Kasumi-1 (cell line): Measurements from ENCODE around the gene ECE1.
"Not testable (repeated sequence)": the region's sequence is repeated elsewhere in the genome, so short reads cannot be mapped to it uniquely, and the experiment has no call there.

Experiments
- DNase-seq, 2 experiments: peaks; one replicate each; lab custom pipeline; 2025; lab: John Stamatoyannopoulos, UW

Gene ECE1

DNA sequence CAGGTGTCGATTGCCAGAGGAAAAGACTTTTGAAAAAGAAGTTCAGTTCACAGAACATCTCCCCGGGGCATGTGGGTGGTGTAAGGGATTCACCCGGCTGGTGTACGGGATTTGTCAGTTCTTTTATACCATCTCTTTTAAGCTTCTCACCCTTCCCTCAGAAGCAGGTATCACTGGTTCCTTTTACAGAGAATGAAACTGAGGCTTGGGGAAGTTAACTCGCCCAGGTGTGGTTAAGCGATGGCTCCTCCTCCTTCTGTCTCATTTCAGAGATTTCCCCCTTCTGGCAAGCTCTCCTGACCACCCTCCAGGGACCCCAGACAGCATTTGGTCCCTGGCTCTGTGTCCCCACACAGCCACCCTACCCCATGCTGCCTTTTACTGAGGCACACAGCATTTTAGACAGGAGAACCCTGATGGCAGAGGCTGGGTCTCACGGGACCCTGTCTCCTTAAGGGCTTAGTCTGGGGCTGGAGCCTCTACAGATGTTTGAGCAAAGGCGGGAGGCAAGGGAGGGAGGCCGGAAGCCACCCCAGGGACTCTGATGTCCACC lies 2.8 kb upstream of the ECE1 start:
- DNase-seq = no peak

DNA sequence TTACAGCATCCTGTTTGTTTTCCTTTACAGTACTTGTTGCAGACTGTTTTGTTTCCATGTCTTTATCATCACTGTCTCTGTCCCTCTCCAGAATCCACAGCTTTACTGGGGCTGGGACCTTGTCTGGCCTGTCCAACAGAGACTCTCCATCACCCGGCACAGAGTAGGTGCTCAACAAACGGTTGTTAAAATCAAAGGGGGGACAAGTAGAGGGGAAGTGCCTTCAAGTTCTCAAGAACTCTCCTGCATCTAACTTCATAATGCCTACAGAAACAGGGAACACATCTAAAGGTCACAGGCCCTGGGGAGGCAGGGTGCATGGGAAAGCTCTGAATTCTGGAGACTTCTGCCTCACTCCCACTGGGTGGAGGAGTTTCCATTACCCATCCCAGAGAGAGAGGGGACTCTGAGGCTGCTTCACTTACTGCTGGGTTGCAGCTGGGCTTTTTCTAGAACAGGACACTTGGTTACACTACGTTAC lies 2.3 kb upstream of the ECE1 start:
- no peak for DNase-seq

DNA sequence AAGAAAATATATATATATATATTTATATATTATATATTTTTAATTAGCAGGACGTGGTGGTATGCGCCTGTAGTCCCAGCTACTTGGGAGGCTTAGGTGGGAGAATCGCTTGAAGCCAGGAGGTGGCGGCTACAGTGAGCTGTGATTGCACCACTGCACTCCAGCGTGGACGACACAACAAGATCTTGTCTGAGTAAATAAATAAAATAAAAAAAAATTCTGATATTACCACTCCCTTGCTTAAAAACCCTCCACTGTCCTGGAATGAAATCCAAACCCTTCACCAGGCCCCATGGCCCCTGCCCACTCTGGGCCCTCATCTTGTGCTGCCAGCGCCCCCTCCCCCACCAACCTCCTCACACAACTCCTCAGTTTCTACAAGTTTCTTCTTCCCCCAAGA lies 1.7 kb upstream of the ECE1 start:
- no peak for DNase-seq

DNA sequence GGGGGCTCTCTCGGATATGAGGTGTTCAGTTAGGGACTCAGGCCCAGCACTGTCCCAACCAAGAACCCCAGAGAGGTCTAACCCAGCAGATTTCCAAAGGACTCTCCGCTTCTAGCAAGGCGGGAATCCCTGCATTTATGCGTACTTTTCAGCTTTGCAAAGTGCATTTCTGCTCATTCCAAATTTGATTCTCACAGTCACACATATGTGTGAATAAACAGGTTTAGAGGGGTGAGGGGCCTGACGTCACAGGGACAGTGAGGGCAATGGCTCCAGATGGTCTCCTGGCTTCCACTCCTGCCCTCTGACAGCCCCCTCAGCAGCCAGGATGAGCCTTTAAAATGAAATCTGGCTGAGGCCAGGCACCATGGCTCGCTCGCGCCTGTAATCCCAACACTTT lies 921 bp upstream of the ECE1 start:
- DNase-seq = no peak

DNA sequence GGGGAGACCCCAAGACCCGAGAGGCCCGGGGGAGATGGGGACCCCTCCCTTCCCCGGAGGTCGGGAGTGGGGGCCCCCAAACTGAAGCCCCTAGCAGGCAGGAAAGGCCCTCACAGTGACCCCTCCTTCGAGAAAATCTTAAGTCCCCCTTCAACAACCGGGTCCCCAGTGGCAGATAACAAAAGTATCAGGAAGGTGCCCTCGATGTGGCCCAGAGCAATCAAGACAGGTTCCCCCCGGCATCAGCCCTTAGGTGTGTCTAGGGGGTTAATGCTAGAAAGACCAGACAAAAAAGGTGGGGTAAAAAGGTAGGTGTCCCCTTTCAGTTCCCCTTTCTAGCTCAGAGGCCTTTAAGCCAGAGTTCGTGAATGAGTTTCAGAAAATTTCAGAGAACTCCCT lies 282 bp upstream of the ECE1 start:
- DNase-seq = peak in 1 of 2 experiments; percentile 44

DNA sequence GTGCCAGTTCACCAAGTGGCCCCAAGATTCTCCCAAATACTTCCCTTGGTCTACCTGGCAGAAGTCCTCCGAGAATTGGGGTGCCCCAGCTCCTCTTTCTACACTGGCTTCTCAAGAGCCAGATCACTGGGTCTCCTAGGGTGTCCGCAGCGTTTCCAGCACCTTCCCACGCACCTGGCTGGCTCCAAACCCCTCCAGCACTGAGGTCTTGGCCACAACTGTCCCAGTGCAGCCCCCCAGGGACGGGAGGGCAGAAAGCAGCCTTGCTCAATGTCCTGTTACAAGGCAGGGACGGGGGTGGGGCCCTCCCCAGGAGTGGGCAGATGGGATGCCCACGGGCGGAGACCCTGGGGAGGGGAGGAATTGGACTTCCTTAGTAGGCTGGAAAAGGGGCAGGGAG lies 1.1 kb downstream of the ECE1 start:
- no peak for DNase-seq

DNA sequence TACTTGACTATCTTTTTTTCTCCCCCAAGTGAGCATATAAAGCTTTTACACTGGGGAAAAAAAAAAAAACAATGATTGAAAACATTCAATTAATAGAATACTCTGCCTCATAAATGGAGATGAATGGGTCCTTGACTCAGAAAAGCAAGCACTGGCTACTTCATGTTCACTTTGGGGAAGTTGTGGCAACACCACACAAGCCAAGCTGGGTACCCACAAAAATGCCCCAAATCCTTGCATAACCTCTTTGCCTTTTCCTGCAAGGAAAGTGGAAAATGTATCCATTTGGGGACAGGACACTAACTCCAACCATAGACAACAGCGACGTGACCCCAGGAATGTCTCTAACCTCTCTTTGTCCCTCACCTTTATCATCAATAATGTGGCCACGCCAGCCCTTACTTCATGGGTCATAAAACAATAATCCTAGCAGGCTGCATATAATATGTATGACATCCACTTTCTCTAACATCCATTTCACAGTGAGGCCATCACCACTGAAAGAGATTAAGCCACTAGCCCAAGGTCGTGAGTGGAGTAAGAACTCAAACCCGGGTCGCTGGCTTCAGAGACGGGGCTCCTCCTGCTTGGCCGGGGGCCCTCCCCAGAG lies 2.3 kb downstream of the ECE1 start:
- no peak for DNase-seq

DNA sequence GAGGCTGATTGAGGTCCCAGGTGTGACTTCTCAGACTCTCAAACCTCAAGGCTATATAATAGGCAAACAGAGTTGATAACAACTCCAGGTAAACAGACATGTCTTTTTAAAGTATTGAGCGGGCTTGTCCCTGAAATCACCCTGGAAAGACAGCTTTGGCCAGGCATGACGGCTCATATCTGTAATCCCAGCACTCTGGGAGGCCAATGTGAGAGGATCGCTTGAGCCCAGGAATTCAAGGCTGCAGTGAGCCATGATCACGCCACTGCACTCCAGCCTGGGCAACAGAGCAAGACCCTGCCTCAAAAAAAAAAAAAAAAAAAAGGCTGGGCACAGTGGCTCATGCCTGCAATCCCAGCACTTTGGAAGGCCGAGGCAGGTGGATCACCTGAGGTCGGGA lies 4.9 kb downstream of the ECE1 start:
- not testable (repeated sequence) for DNase-seq

DNA sequence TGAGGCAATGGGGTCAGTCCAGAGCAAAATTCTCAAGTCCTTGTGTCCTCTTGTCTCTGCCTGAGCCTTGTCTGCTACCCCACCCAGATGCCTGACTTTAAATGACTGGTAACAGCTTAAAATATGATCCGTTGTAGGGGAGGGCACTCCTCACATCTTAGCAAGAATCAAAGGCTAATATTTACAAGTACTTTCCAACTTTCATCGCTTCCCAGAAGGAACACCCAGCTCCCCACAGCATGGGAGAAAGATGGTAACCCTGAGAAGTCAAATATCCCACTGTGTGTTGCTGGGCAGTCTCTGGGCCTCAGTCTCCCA lies 5.2 kb downstream of the ECE1 start:
- DNase-seq = no peak

DNA sequence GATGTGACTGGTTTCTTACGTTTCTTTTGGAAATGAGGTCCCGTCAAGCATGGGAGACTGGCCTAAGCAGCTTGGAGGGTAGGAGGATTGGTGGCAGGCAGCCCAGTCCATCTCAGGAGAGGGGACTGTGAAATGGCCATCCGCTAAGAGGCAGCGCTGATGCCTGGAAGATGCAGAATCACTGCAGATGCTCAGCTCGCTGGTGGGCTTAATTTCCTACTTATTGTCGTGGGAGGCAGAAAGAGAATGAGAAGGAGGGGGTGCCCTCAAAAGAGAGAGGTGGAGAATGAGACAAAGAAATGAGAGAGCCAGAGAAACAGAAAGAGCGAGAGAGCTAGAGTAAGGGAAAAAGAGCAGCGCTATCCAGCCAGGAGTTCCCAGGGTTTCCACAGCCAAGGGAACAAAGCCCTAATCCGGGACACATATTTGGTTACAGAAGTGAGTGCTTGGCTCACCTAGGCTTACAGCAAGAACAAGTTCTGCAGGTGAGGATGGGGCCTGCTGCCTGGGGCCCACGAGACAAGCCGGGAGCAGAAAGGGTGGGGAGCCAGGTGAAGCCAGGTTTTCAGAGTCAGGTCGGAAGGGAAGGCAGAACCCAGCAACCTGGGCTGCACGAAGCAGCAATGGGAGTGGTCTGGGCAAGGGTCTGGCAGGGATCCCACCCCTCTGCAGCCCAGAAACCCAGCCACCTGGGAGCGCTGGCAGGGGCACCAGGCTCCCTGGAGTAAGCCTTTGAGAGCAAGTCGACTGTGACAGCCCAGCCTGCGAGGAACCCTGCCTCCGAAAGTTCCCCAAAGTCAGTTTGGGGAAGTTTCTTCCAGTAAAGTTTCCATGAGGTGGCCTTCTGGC lies 5.8 kb downstream of the ECE1 start:
- peak; percentile 6 to 20 for DNase-seq

DNA sequence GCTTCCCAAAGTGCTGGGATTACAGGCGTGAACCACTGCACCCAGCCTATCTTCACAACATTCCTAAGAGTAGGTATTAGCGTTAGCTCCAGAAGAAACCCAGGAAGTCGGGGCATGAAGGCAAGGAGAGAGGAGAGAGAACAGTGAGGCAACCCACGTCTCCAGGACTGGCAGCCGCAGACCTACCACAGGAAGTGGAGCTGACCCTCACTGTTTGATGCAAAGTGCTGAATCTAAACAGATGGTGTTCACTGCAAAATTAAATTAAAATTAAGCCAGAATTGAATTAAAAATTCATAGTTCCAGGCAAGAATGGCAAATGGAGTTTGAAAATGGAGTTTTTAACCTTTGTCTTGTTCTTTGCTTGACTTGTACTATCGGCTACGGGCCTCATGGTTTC lies 6.7 kb downstream of the ECE1 start:
- DNase-seq = no peak

DNA sequence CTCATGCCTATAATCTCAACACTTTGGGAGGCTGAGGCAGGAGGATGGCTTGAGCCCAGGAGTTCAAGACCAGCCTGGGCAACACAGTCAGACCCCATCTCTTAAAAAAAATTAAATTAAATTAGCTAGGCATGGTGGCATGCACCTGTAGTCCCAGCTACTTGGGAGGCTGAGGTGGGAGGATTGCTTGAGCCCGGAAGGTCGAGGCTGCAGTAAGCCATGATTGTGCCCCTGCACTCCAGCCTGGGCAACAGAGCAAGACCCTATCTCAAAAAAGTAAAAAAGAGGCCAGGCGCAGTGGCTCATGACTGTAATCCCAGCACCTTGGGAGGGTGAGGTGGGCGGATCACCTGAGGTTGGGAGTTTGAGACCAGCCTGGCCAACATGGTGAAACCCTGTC lies 8.2 kb downstream of the ECE1 start:
- not testable (repeated sequence) for DNase-seq

DNA sequence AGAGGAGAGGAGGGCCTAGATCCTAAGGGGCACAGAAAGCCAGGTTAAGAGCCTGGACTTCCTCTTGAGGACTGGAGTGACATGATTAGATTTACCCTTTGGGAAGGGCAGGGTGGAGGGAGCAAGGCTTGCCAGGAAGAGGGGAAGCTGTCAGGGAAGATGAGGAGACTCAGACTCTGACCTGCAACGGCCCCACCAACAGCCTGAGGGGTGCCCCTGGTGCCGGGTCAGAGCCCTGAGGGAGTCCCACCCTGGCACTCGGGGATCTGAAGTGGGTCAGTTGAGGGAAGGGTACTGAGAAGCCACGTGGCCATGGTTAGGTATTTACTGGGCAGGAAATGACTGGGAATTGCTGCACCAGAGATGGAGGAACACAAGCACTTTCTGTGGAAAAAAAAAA lies 9.8 kb downstream of the ECE1 start:
- DNase-seq = no peak

DNA sequence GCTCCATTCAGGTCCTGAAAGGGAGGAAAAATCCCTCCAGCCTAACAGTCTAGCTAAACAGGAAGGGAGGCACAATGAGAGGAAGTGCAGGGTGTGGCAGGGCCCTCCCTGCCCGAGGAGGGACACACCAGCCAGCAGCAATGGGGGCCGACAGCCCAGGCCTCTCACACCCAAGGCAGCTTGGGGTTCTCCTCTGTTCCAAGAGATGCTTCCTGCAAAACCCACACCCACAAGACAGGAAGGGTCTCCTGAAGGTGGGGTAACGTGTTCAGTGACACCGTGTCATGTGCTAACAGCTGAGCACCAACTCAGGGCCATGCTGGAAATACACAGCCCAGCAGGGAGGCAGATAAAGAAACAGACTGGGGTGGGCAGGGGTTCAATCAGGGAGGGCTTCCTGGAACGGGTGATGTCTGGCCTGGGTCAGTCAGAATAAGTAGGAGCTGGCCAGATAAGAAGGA lies 10.2 kb downstream of the ECE1 start:
- DNase-seq = no peak

DNA sequence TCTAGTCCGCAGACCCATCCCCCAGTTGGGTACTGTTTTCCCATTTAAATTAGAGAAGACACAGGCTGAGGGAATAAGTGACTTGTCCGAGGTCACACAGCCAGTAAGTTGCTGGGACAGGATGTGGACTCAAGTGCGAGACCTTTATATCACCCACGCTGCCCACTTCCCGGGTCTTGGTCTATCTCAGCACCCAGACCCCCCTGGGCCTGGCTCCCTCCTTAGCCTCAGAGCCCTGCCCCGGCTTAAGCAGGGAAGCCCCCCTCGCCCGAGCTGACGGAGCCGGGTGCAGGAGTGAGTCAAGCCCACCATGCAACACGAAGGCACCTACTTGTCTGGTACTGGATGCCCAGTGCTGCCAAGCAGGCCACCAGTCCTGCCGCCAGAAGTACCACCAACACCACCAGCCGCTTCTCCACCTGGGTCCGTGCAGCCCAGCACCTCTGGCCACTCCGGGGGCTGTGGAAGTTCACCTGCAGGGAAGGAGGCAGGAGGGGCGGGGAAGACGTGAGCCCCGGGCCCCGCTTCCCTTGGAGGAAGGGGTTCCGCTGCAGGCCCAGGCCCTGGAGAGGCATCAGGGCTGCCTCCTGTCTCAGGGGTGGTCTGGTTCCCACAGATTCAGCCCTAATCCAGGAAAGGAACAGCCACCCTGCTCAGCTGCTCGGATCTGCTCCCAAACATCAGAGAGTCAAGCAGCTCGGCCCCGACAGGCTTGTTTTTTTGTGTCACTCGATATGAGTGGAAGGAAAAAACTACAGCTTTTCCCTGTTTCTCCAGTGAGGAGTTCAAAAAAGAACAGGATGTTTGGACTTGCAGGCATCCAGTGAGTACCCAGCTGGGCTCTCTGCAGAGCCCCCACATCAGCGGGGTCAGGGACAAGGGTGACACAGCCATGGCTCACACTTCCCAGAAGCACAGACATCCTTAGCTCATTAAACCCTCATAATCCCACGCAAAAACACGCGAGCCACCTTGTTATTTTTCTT lies 11.1 kb downstream of the ECE1 start:
- DNase-seq = no peak

DNA sequence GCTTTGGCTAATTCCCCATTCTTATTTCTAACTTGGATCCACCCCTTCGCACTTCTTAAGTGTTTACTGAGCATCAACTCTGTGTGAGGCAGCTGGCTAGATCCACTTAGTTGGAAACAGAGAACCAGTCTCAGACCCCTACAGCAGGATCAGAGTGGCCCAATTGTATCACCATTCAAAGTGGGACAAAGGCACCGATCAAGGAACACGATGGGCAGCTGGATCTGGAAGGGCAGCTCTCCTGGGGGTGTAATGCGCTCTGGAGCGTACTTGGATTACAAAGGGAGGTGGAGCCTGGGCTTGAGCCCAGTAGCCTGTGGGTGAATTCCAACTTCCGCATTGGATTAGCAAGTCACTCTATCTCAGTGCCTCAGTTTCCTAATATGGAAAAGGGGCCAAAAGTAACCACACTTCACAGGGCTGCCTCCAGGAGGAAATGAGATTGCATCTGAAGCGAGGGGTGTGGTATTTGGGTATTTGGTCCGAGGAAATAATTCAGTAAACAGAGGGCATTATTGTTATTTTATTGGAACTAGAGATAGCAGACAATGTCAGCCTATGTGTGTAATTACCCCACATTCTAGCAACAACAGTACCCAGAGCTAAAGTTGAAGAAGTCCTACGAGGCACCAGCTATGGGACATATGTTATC lies 11.9 kb downstream of the ECE1 start:
- no peak for DNase-seq

DNA sequence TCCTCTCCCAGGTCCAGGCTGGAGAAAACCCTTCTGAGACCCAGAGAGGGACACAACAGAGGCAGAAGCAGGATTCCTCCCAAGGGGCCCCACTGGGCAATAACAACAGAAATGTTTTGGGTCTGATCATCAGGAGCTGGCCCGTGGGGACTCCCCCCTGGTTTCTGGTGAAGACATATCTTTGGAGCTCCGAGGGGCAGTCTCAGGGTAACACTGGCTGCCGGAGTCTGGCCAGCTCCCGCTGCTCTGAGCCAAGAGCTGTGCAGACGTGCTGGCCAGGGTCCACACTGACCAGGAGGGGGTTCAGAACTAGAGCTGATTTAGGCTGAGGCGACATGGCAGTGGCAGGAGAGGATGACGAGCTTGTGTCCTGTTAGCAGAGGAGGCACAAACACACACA lies 13.1 kb downstream of the ECE1 start:
- no peak for DNase-seq

DNA sequence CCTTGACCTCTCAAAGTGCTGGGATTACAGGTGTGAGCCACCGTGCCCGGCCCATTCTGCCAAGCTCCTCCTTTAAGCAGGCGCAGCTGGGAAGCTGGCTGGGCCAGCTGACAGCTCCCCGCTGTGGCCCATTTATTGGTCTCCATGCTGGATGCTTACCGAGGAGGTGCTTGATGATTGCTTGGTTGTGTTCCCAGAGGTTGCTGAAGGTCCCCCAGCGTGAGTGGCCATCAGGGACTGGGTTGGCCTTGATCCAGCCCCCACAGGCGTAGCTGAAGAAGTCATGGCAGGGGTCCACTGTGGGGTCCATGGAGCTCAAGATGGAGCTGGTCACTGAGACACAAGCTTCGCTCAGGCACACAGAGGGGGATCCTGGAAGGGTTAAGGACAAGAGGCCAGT lies 17.7 kb downstream of the ECE1 start:
- no peak for DNase-seq

DNA sequence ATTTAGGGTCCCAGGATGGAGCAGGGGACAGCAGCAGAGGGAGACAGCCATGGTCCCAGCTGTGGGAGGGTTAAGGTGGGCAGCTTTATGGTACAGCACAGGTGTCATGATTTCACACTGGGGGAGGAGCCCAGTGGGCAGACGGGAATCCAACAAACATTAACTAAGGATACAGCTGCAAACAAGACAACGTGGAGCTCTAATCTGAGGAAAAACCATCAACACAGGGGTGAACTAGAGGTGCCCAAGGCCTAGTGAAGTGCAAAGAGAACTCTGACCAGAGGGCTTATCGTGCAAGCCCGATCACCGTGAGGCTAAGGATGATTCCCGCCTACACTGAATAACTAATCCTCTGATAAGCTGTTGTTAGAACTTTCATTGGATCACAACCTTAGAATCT lies 18.7 kb downstream of the ECE1 start:
- DNase-seq = no peak

DNA sequence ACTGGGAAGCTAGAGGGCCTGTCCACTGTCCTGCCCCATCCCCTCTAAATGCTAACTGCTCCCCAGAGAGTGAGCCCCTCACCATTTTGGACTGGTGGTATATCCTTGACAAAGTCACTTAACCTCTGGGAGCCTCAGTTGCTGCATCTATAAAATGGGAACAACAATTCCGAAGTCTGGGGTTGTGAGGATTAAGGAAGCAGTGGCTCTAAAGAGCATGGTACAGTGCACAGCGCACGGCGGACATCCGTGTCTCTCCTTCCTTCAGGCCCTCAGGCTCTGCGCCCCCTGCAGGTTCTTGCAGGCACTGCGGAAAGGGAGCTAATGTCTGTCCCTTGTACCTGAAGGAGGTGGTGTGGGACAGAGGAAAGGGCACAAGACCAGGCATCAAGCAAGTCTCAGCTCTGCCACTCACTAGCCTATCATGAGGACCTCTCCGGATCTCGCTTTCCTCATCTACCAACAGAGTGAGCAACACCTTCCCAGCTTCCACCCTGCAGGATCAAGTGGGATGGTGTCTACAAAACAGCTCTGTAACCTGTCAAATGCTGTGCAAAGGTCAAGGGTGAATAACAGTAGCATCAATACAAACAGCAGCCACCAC lies 20.1 kb downstream of the ECE1 start:
- DNase-seq = peak; percentile 43 to 53

DNA sequence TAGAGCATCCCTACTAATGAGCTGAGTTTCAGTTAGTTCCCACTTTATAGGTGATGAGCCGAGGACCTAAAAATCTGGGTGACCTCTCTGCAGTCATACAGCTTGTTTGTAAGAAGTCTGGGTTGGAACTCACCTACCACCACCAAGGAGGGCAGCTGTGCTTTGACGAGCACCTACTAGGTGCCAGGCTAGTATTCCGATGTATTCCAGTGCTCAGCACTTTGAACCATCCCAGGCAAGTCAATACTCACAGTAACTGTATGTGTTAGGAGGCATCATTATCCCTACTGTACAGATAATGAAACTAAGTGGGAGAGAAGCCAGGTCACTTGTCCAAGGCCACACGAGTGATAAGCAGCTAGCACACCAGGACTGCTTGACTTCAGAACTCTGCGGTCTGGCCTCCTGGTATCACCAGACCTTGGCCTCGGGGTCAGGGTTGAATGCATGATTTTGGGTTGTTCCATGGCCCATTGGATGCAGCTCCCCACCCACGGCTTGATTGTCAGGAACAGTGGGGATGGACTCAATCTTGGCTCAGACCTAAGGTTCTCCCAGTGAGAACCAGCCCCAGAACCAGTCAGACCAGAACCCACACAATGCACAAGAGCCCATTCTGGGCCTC lies 20.7 kb downstream of the ECE1 start:
- no peak for DNase-seq
